CD4-positive, alpha-beta T cell (primary cell): ENCODE measurements around the gene SLC12A7. TPM values are rescaled to one million over a fixed set of nuclear protein-coding genes. Genes with fewer than 3 reads are reported as not detected.

ENCODE experiments used
- ATAC-seq: fragments of 200-7000 bp; cut with Tn5 transposase; one replicate; pipeline ENCODE4 v1.10.0; 2022; ENCODE audit warnings: mild to moderate bottlenecking; ENCODE audit not compliant: poor library complexity
- CTCF ChIA-PET: fragments of 350-600 bp; sonication (Branson Sonifier 250); formaldehyde crosslinking; loops from one replicate; lab custom pipeline; 2021; ENCODE audit warnings: antibody characterized with exemption, inconsistent platforms; lab: Charles Lee
- POLR2A ChIA-PET: fragments of 350-600 bp; sonication (Branson Sonifier 250); formaldehyde crosslinking; loops from one replicate; lab custom pipeline; 2021; ENCODE audit warnings: antibody characterized with exemption, inconsistent platforms; lab: Charles Lee
- DNase-seq, 14 experiments: peaks; one replicate each; pipeline ENCODE4 v3.0.0-alpha.2; 2013 to 2020; ENCODE audit warnings: mixed read lengths in 2 of 14
- H3K27ac ChIP-seq, 2 donors: one replicate each; pipeline versions ENCODE4 v1.5.1 to v1.7.0; 2013; ENCODE audit warnings: low read length in 2 of 2, low read depth in 1 of 2, mild to moderate bottlenecking in 1 of 2
- H3K27me3 ChIP-seq, 2 experiments: 1 replicate in 1 of 2; 2 replicates in 1 of 2; pipeline versions ENCODE4 v1.6.1 to v1.7.0; 2013; ENCODE audit warnings: low read length in 2 of 2, control low read depth in 1 of 2, mild to moderate bottlenecking in 1 of 2, moderate library complexity in 1 of 2; ENCODE audit not compliant: insufficient read depth in 2 of 2, control insufficient read depth in 1 of 2
- H3K36me3 ChIP-seq: one replicate; pipeline ENCODE4 v1.6.1; 2013; ENCODE audit warnings: low read length, control low read depth; ENCODE audit not compliant: insufficient read depth
- H3K4me1 ChIP-seq: one replicate; pipeline ENCODE4 v1.6.1; 2013; ENCODE audit warnings: low read length, control low read depth; ENCODE audit not compliant: insufficient read depth
- H3K4me3 ChIP-seq: one replicate; pipeline ENCODE4 v1.5.1; 2013; ENCODE audit warnings: mild to moderate bottlenecking, low read length, moderate library complexity
- H3K9me3 ChIP-seq, 2 experiments: 1 replicate in 1 of 2; 2 replicates in 1 of 2; pipeline versions ENCODE4 v1.6.1 to v1.7.0; 2013; ENCODE audit warnings: low read length in 2 of 2, mild to moderate bottlenecking in 2 of 2, control low read depth in 1 of 2, moderate library complexity in 1 of 2; ENCODE audit not compliant: control insufficient read depth in 1 of 2, insufficient read depth in 1 of 2
- H3K27ac Mint-ChIP-seq: one replicate; pipeline ENCODE4 v1.8.0; 2020; ENCODE audit warnings: mixed read lengths
- H3K27me3 Mint-ChIP-seq: one replicate; pipeline ENCODE4 v1.8.0; 2021; ENCODE audit warnings: mixed read lengths
- H3K36me3 Mint-ChIP-seq: one replicate; pipeline ENCODE4 v1.8.0; 2021; ENCODE audit warnings: low read depth, mixed read lengths
- H3K4me1 Mint-ChIP-seq: one replicate; pipeline ENCODE4 v1.8.0; 2021; ENCODE audit warnings: low read depth, mixed read lengths
- H3K4me3 Mint-ChIP-seq: one replicate; pipeline ENCODE4 v1.8.0; 2020; ENCODE audit warnings: mild to moderate bottlenecking, mixed read lengths
- H3K9me3 Mint-ChIP-seq: one replicate; pipeline ENCODE4 v1.8.0; 2020; ENCODE audit warnings: mixed read lengths
- intact Hi-C, 2 experiments: fragments of 100-400 bp; cut with DNase I in 1 of 2; cut with micrococcal nuclease in 1 of 2; formaldehyde crosslinking; loops; one replicate each; pipeline versions ENCODE4 v1.15.1 to v1.9.0; 2023 to 2025; cut with DNase I, micrococcal nuclease
- total RNA-seq, 174 experiments: library from RNA in 2 of 174; stranded (reverse) in 2 of 174; gene quantifications; one replicate each; pipeline ENCODE4 v1.2.3 and lab custom pipeline; 2021 to 2026
- TF ChIP-seq, protein P1 (sequence below): fragments of 200-600 bp; IDR thresholded peaks from one replicate; pipeline ENCODE4 v1.8.0; 2022; ENCODE audit warnings: antibody characterized with exemption, mild to moderate bottlenecking

The SLC12A7 gene
- total RNA-seq, 2 experiments from 2014 or later: 47.9 to 51.7 TPM

DNA sequence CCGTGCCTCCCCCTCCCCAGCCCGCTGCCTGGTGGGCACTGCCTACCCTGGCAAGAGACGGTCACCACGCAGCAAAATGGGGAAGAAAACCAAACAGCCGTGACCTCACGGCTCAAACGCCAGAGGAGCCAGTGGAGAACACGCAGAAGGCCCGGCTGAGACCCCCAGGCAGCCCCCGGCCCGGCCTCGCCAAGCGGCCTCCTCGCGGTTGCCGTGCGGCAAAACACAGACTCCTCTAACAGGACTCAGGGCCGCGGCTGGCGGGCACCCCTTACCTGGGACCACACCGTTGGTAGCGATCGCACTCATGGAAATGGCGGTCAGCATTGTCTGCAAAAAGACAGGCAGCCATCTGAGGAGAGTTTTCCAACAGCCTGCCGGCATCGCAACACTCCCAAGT, 23.8 kb downstream of the SLC12A7 start:
- intact Hi-C loops: no loop called here
- Histone ChIP-seq H3K27me3 (no peaks in the 10 kb centered on the region), H3K4me1 (no peaks in the 10 kb centered on the region), H3K4me3 (no peak overlapping the region), H3K9me3 (no peaks in the 10 kb centered on the region), H3K36me3 (peaks cover 93% of the 10 kb centered on the region), H3K27ac (no peak overlapping the region)
- Mint-ChIP-seq H3K27ac (no peak overlapping the region), H3K9me3 (no peaks in the 10 kb centered on the region), H3K36me3 (peaks cover 41% of the 10 kb centered on the region), H3K4me1 (no peaks in the 10 kb centered on the region), H3K4me3 (no peak overlapping the region), H3K27me3 (no peaks in the 10 kb centered on the region)
- TF ChIP-seq, protein P1, sequence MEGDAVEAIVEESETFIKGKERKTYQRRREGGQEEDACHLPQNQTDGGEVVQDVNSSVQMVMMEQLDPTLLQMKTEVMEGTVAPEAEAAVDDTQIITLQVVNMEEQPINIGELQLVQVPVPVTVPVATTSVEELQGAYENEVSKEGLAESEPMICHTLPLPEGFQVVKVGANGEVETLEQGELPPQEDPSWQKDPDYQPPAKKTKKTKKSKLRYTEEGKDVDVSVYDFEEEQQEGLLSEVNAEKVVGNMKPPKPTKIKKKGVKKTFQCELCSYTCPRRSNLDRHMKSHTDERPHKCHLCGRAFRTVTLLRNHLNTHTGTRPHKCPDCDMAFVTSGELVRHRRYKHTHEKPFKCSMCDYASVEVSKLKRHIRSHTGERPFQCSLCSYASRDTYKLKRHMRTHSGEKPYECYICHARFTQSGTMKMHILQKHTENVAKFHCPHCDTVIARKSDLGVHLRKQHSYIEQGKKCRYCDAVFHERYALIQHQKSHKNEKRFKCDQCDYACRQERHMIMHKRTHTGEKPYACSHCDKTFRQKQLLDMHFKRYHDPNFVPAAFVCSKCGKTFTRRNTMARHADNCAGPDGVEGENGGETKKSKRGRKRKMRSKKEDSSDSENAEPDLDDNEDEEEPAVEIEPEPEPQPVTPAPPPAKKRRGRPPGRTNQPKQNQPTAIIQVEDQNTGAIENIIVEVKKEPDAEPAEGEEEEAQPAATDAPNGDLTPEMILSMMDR: no peak
- DNase-seq: no peak
- POLR2A ChIA-PET: no interaction called here
- CTCF ChIA-PET: no interaction called here
- ATAC-seq: no peak

DNA sequence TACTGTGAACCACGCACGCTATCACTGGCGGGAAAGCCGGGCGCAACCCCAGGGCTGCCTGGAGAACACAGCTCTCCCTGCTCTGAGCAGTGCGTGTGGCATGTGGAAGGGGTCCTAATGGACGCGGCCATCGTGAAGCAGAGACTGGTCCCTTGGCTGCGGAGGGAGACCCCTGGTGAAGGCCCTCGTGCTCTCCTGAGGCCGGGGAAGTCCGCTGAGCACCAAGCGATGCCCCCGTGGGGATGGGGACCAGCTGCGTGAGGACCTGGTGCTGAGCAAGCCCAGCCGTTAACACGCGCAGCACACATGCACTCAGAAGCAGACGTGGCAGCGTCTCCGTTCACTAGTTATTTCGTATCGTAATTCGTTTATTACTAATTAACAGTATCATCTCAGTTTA, 24.4 kb downstream of the SLC12A7 start:
- Histone ChIP-seq H3K36me3 (peaks cover 89% of the 10 kb centered on the region), H3K9me3 (no peaks in the 10 kb centered on the region), H3K27me3 (no peaks in the 10 kb centered on the region), H3K27ac (no peak overlapping the region), H3K4me3 (no peak overlapping the region), H3K4me1 (no peaks in the 10 kb centered on the region)
- no peaks in the 10 kb centered on the region for H3K4me1 Mint-ChIP-seq
- H3K9me3 Mint-ChIP-seq: no peaks in the 10 kb centered on the region
- ChIA-PET CTCF (no interaction called here), POLR2A (no interaction called here)
- ATAC-seq: no peak
- DNase-seq: no peak
- intact Hi-C loops: no loop called here
- H3K27me3 Mint-ChIP-seq: no peaks in the 10 kb centered on the region
- H3K27ac Mint-ChIP-seq: no peak overlapping the region
- no peak overlapping the region for H3K4me3 Mint-ChIP-seq
- peaks cover 36% of the 10 kb centered on the region for H3K36me3 Mint-ChIP-seq
- TF ChIP-seq, protein P1: no peak

DNA sequence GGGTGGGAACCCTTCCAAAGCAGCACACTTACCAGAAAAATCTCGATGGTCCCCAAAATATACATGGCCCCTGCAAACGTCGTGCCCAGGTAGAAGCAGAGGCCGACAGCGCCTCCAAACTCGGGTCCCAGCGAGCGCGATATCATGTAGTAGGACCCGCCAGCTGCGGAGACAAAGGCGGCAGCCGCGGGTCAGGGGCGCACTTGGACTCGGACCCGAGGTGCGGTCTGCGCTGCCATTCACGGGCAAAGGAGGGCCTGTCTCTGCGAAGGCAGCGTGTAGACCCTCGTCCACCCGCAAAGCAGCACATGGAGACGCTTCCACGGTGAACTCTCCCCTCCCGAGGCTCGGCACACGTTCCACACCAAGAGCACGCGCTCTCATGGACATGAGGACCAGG, 25.0 kb downstream of the SLC12A7 start:
- ChIA-PET CTCF (no interaction called here), POLR2A (no interaction called here)
- Mint-ChIP-seq H3K9me3 (no peaks in the 10 kb centered on the region), H3K27ac (no peak overlapping the region), H3K4me3 (no peak overlapping the region), H3K36me3 (peaks cover 35% of the 10 kb centered on the region), H3K4me1 (no peaks in the 10 kb centered on the region), H3K27me3 (no peaks in the 10 kb centered on the region)
- no peak for DNase-seq
- H3K9me3 ChIP-seq: no peaks in the 10 kb centered on the region
- intact Hi-C loops: no loop called here
- no peaks in the 10 kb centered on the region for H3K4me1 ChIP-seq
- no peak for ATAC-seq
- TF ChIP-seq, protein P1: no peak
- no peak overlapping the region for H3K4me3 ChIP-seq
- H3K36me3 ChIP-seq: peaks cover 84% of the 10 kb centered on the region
- no peak overlapping the region for H3K27ac ChIP-seq
- H3K27me3 ChIP-seq: no peaks in the 10 kb centered on the region
